Gastrocnemius medialis (tissue), 4 donors: ENCODE data around the gene PCDH9.

Experiments used
- CTCF ChIP-seq, 5 experiments: fragments of 450-650 bp in 3 of 5; fragments of 200-600 bp in 2 of 5; sonication (generic) in 2 of 5; IDR thresholded peaks in 4 of 5; conservative IDR thresholded peaks in 1 of 5; 1 replicate in 4 of 5; 2 replicates in 1 of 5; pipeline ENCODE4 v1.5.1; 2016 to 2019; ENCODE audit warnings: antibody characterized with exemption in 5 of 5, mild to moderate bottlenecking in 3 of 5, moderate library complexity in 3 of 5
- POLR2A ChIP-seq, 2 donors: fragments of 450-650 bp; IDR thresholded peaks; one replicate each; pipeline ENCODE4 v1.6.1; 2017; ENCODE audit warnings: antibody characterized with exemption in 2 of 2, mild to moderate bottlenecking in 2 of 2, moderate library complexity in 2 of 2

- no peak for TF ChIP-seq CTCF (IDR thresholded peaks at IDR 0.05 in 4 of 5, conservative IDR thresholded peaks at IDR 0.05 in 1 of 5)
- no peak for TF ChIP-seq POLR2A (IDR thresholded peaks at IDR 0.05)
Observed at GRCh38 chr13:66506979-66507378, 723.2 kb downstream of the PCDH9 start.
